Fibroblast of lung (primary cell): ENCODE data around the gene USP17L18. TPM values are rescaled to one million over a fixed set of nuclear protein-coding genes. Genes with fewer than 3 reads are reported as not detected.
"Not testable (repeated sequence)": the region's sequence is repeated elsewhere in the genome, so short reads cannot be mapped to it uniquely, and the experiment has no call there.

Source experiments
- DNase-seq, 2 donors: peaks; one replicate each; pipeline versions ENCODE4 v3.0.0 to v3.0.0-alpha.2; 2010; ENCODE audit warnings: low read depth in 2 of 2
- H2AFZ ChIP-seq: 2 replicates; pipeline ENCODE4 v1.5.1; 2012; ENCODE audit warnings: low read length, control low read depth, inconsistent platforms
- H3K27ac ChIP-seq: 2 replicates; pipeline ENCODE4 v1.5.1; 2011; ENCODE audit warnings: low read length, control low read depth; ENCODE audit not compliant: insufficient read depth
- H3K27me3 ChIP-seq: 2 replicates; pipeline ENCODE4 v1.5.1; 2011; ENCODE audit warnings: mild to moderate bottlenecking, low read length; ENCODE audit not compliant: control insufficient read depth, insufficient read depth
- H3K36me3 ChIP-seq: 2 replicates; pipeline ENCODE4 v1.5.1; 2011; ENCODE audit warnings: low read length; ENCODE audit not compliant: control insufficient read depth, insufficient read depth
- H3K4me1 ChIP-seq: 2 replicates; pipeline ENCODE4 v1.5.1; 2011; ENCODE audit warnings: low read length; ENCODE audit not compliant: control insufficient read depth, insufficient read depth; ENCODE audit errors: extremely low read depth
- H3K4me2 ChIP-seq: 2 replicates; pipeline ENCODE4 v1.5.1; 2011; ENCODE audit warnings: low read length, control low read depth; ENCODE audit not compliant: insufficient read depth; ENCODE audit errors: extremely low read depth
- H3K4me3 ChIP-seq, 4 experiments: fragments of 200-600 bp in 1 of 4; sonication (generic) in 1 of 4; replicated peaks in 1 of 4; 2 replicates each; pipeline ENCODE4 v1.5.1; 2011 to 2016; ENCODE audit warnings: low read length in 4 of 4, low read depth in 3 of 4, mild to moderate bottlenecking in 3 of 4, control low read depth in 2 of 4, inconsistent platforms in 1 of 4, mixed read lengths in 1 of 4; ENCODE audit not compliant: insufficient read depth in 1 of 4; ENCODE audit errors: control extremely low read depth in 1 of 4
- H3K79me2 ChIP-seq: 2 replicates; pipeline ENCODE4 v1.5.1; 2012; ENCODE audit warnings: mild to moderate bottlenecking, low read length, inconsistent platforms; ENCODE audit not compliant: control insufficient read depth, insufficient read depth
- H3K9ac ChIP-seq: 2 replicates; pipeline ENCODE4 v1.5.1; 2011; ENCODE audit warnings: mild to moderate bottlenecking, low read length, control low read depth; ENCODE audit not compliant: insufficient read depth
- H3K9me3 ChIP-seq: 2 replicates; pipeline ENCODE4 v1.5.1; 2012; ENCODE audit warnings: low read depth, low read length; ENCODE audit not compliant: control insufficient read depth, insufficient read depth
- H4K20me1 ChIP-seq: 2 replicates; pipeline ENCODE4 v1.5.1; 2011; ENCODE audit warnings: low read length; ENCODE audit not compliant: control insufficient read depth, insufficient read depth; ENCODE audit errors: extremely low read depth
- polyA plus RNA-seq, 2 donors: library from polyadenylated mRNA; depleted of rRNA in 1 of 2; stranded (reverse) in 1 of 2; unstranded in 1 of 2; fragments of >200 nt; gene quantifications; 2 replicates each; pipeline ENCODE4 v1.2.1, GENCODE V29; 2011 to 2012; ENCODE audit warnings: missing spikeins in 1 of 2
- total RNA-seq: library from RNA; depleted of rRNA; stranded (reverse); fragments of >200 nt; gene quantifications from 2 replicates; pipeline ENCODE4 v1.2.1, GENCODE V29; 2014

Gene USP17L18
- total and polyA plus RNA-seq, 2 donors (not counting 1 experiment from before 2014, with no cell fraction given): not detected

GRCh38 chr4:9267319-9267718 is 18.9 kb downstream of the USP17L18 start, which contains the start of gene USP17L22:
Gene USP17L22 (plus strand): TSS chr4:9267619. CDS start chr4:9267619, 0 bp downstream.
- not testable (repeated sequence) for H2AFZ ChIP-seq, H3K27ac ChIP-seq, H3K4me2 ChIP-seq, H4K20me1 ChIP-seq, H3K79me2 ChIP-seq, H3K4me1 ChIP-seq, H3K9me3 ChIP-seq, H3K27me3 ChIP-seq, DNase-seq, H3K9ac ChIP-seq, H3K36me3 ChIP-seq, H3K4me3 ChIP-seq

- H3K9ac ChIP-seq, H3K27ac ChIP-seq, H3K9me3 ChIP-seq, H3K79me2 ChIP-seq, H3K4me2 ChIP-seq, H2AFZ ChIP-seq, H3K36me3 ChIP-seq, DNase-seq, H3K4me1 ChIP-seq, H3K27me3 ChIP-seq, H4K20me1 ChIP-seq, H3K4me3 ChIP-seq: not testable (repeated sequence)
These were observed 23.3 kb downstream of the USP17L18 start for GRCh38 chr4:9271719-9272118.

Other genes with a start within 250 kb of the USP17L18 start
- not detected in 2 replicates for gene FAM90A26, start 78.2 kb upstream of the USP17L18 start, total RNA-seq
- not detected in 2 replicates for gene FAM90A26, start 78.2 kb upstream of the USP17L18 start, polyA plus RNA-seq
- not detected in 2 replicates for gene USP17L10, start 38.0 kb upstream of the USP17L18 start, total RNA-seq
- gene USP17L10, start 38.0 kb upstream of the USP17L18 start, polyA plus RNA-seq: not detected in 2 replicates
- not detected in 2 replicates for gene USP17L11, start 33.2 kb upstream of the USP17L18 start, total RNA-seq
- gene USP17L11, start 33.2 kb upstream of the USP17L18 start, polyA plus RNA-seq: not detected in 2 replicates
- gene USP17L12, start 28.5 kb upstream of the USP17L18 start, total RNA-seq: not detected in 2 replicates
- not detected in 2 replicates for gene USP17L12, start 28.5 kb upstream of the USP17L18 start, polyA plus RNA-seq
- gene USP17L13, start 23.7 kb upstream of the USP17L18 start, total RNA-seq: not detected in 2 replicates
- not detected in 2 replicates for gene USP17L13, start 23.7 kb upstream of the USP17L18 start, polyA plus RNA-seq
- not detected in 2 replicates for gene USP17L15, start 14.2 kb upstream of the USP17L18 start, total RNA-seq
- not detected in 2 replicates for gene USP17L15, start 14.2 kb upstream of the USP17L18 start, polyA plus RNA-seq
- gene USP17L17, start 4.8 kb upstream of the USP17L18 start, total RNA-seq: not detected in 2 replicates
- not detected in 2 replicates for gene USP17L17, start 4.8 kb upstream of the USP17L18 start, polyA plus RNA-seq
- gene USP17L19, start 4.7 kb downstream of the USP17L18 start, total RNA-seq: not detected in 2 replicates
- not detected in 2 replicates for gene USP17L19, start 4.7 kb downstream of the USP17L18 start, polyA plus RNA-seq
- gene USP17L20, start 9.5 kb downstream of the USP17L18 start, total RNA-seq: not detected in 2 replicates
- gene USP17L20, start 9.5 kb downstream of the USP17L18 start, polyA plus RNA-seq: not detected in 2 replicates
- not detected in 2 replicates for gene USP17L21, start 14.2 kb downstream of the USP17L18 start, total RNA-seq
- not detected in 2 replicates for gene USP17L21, start 14.2 kb downstream of the USP17L18 start, polyA plus RNA-seq
- not detected in 2 replicates for gene USP17L22, start 19.0 kb downstream of the USP17L18 start, total RNA-seq
- not detected in 2 replicates for gene USP17L22, start 19.0 kb downstream of the USP17L18 start, polyA plus RNA-seq
- gene USP17L24, start 76.5 kb downstream of the USP17L18 start, total RNA-seq: not detected in 2 replicates
- not detected in 2 replicates for gene USP17L24, start 76.5 kb downstream of the USP17L18 start, polyA plus RNA-seq
- gene USP17L25, start 81.3 kb downstream of the USP17L18 start, total RNA-seq: not detected in 2 replicates
- gene USP17L25, start 81.3 kb downstream of the USP17L18 start, polyA plus RNA-seq: not detected in 2 replicates
- not detected in 2 replicates for gene USP17L26, start 86.0 kb downstream of the USP17L18 start, total RNA-seq
- gene USP17L26, start 86.0 kb downstream of the USP17L18 start, polyA plus RNA-seq: not detected in 2 replicates
- gene USP17L5, start 90.8 kb downstream of the USP17L18 start, total RNA-seq: not detected in 2 replicates
- not detected in 2 replicates for gene USP17L5, start 90.8 kb downstream of the USP17L18 start, polyA plus RNA-seq
- gene USP17L27, start 95.5 kb downstream of the USP17L18 start, total RNA-seq: not detected in 2 replicates
- not detected in 2 replicates for gene USP17L27, start 95.5 kb downstream of the USP17L18 start, polyA plus RNA-seq
- not detected in 2 replicates for gene USP17L28, start 100.3 kb downstream of the USP17L18 start, total RNA-seq
- gene USP17L28, start 100.3 kb downstream of the USP17L18 start, polyA plus RNA-seq: not detected in 2 replicates
- gene USP17L29, start 105.0 kb downstream of the USP17L18 start, total RNA-seq: not detected in 2 replicates
- gene USP17L29, start 105.0 kb downstream of the USP17L18 start, polyA plus RNA-seq: not detected in 2 replicates
- not detected in 2 replicates for gene USP17L30, start 114.5 kb downstream of the USP17L18 start, total RNA-seq
- not detected in 2 replicates for gene USP17L30, start 114.5 kb downstream of the USP17L18 start, polyA plus RNA-seq
- gene DEFB131A, start 195.8 kb downstream of the USP17L18 start, total RNA-seq: not detected in 2 replicates
- not detected in 2 replicates for gene DEFB131A, start 195.8 kb downstream of the USP17L18 start, polyA plus RNA-seq